ENCODE data around the gene CASTOR2. TPM values are rescaled to one million over a fixed set of nuclear protein-coding genes. Genes with fewer than 3 reads are reported as not detected.
A peak's percentile ranks its signal among the peaks of the same experiment; 100 is the strongest.

Gene CASTOR2
- total RNA-seq, 4 donors from 2014 or later: 5.7 to 10.5 (median 10.2) TPM

DNA sequence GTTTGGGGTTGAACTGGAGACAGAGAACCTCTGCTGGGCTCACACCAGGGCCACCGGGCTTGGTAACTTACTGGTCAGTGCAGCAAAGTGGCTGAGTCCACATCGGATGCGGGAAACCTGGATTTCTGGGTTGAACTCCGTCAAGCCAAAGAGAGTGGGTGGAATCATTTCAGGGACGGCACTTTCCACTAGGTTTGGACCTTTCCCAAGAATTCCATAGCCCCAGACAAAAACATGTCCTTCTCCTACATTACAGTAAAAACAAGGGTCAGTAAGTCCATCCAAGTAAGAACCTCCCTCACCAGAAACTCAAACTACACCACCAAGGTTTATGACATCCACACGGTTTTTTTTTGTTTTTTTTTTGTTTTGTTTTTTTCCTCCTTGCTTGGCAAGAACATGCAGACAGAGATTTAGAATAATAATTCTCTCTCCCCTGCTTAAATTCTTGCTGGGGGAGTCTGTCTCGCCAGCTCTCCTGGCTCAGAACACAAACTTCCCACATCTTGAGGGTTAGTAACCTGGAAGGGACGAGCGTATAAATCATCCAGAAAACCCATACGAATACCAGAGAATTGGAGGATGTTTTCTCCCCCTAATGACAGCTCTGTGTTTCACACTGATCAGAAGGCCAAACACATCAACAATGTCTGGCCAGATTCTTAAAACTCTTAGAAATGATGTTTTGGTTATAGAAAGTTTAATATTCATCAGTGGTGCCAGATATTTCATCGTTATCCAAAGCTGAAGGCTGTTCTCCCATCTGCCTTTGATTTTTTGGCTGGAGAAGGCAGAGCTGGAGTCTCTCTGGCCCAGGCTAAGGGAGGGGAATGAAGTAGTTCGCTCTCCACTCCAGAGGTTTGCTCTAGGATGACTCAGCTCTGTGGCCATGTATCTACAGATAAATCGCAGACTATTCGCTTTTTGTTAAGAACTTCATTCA, 91.6 kb downstream of the CASTOR2 start:
- no peaks in the 10 kb centered on the region for H3K9me3 ChIP-seq
- H3K4me1 ChIP-seq: no peaks in the 10 kb centered on the region
- intact Hi-C loops (cut with DNase I): no loop called here
- TF ChIP-seq POLR2A (IDR thresholded peaks at IDR 0.05): no peak
- TF ChIP-seq, protein P1, sequence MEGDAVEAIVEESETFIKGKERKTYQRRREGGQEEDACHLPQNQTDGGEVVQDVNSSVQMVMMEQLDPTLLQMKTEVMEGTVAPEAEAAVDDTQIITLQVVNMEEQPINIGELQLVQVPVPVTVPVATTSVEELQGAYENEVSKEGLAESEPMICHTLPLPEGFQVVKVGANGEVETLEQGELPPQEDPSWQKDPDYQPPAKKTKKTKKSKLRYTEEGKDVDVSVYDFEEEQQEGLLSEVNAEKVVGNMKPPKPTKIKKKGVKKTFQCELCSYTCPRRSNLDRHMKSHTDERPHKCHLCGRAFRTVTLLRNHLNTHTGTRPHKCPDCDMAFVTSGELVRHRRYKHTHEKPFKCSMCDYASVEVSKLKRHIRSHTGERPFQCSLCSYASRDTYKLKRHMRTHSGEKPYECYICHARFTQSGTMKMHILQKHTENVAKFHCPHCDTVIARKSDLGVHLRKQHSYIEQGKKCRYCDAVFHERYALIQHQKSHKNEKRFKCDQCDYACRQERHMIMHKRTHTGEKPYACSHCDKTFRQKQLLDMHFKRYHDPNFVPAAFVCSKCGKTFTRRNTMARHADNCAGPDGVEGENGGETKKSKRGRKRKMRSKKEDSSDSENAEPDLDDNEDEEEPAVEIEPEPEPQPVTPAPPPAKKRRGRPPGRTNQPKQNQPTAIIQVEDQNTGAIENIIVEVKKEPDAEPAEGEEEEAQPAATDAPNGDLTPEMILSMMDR (IDR thresholded peaks at IDR 0.05): no peak
- DNase-seq: no peak
- H3K36me3 ChIP-seq: peaks cover 51 to 59% of the 10 kb centered on the region in 2 donors
- H3K27me3 ChIP-seq: no peaks in the 10 kb centered on the region
- peak overlapping the region in 2 of 3 donors; percentile 43 to 46 for H3K27ac ChIP-seq
- WGBS, 2 donors: 81 to 87% methylated on average over 14 of the region's 14 CpGs
- no peak overlapping the region for H3K4me3 ChIP-seq (replicated peaks in 1 of 3)

DNA sequence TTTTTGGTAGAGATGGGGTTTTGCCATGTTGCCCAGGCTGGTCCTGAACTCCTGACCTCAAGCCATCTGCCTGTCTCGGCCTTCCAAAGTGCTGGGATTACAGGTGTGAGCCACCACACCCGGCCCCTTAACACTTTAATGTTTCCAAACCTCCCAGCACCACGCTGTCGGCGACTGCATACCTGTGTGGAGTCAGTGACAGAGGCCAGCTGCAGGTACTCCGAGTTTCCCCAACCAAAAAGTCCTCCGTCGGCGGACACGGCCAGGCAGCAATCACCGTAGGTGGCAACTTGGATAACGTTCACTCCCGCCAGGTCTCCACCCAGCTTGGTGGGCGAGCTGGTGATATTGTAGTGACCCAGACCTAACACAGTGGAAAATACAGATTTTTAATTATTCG, 93.9 kb downstream of the CASTOR2 start:
- TF ChIP-seq, protein P1 (IDR thresholded peaks at IDR 0.05): no peak
- TF ChIP-seq POLR2A (IDR thresholded peaks at IDR 0.05): no peak
- Histone ChIP-seq H3K27ac (no peak overlapping the region), H3K9me3 (no peaks in the 10 kb centered on the region), H3K4me1 (no peaks in the 10 kb centered on the region), H3K4me3 (replicated peaks in 1 of 3) (no peak overlapping the region), H3K27me3 (no peaks in the 10 kb centered on the region), H3K36me3 (peaks cover 58 to 66% of the 10 kb centered on the region in 2 donors)
- 96 to 99% methylated on average over 14 to 15 of the region's 15 CpGs for WGBS, 2 donors
- DNase-seq: no peak
- intact Hi-C loops (cut with DNase I): no loop called here

DNA sequence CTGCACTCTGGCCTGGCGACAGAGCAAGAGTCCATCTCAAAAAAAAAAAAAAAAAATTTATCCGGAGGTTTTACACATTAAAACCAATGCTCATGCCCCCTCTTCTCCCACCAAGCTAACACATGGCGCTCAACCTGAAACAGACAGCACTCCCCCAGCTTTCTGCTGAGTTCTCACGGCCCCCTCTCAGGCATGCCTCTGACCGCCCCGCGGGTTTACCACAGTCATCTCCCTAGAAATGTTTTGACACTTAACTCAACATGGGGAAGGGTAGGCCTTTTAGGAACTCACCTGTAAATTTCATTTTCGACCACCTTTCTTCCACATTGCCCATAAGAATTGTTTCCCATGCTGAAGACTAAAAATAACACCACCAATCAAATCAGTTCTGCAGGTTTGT, 99.8 kb downstream of the CASTOR2 start:
- peaks cover 53 to 83% of the 10 kb centered on the region in 2 donors for H3K36me3 ChIP-seq
- TF ChIP-seq, protein P1 (IDR thresholded peaks at IDR 0.05): no peak
- no peak for TF ChIP-seq POLR2A (IDR thresholded peaks at IDR 0.05)

DNA sequence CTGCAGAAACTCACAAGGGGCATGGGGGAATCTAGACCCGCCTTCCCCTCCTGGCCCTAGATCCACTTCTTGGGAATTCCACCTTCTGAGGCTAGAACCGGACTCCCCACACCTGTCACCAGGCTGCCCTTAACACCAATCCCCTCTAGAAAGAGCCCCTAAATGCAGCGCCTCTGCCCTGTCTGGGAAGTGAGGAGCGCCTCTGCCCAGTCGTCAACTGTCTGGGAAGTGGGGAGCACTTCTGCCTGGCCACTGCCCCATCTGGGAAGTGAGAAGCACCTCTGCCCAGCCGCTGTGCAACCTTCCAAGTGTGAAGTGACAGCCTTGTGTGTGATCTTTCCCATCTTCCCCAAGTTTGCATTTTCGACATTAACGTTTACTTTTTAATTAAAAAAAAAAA, 100.3 kb downstream of the CASTOR2 start:
- intact Hi-C loops (cut with DNase I): no loop called here

More for the DNA sequence above, 99.8 kb downstream of the CASTOR2 start:
- no peak overlapping the region for H3K4me3 ChIP-seq (replicated peaks in 1 of 3)
- intact Hi-C loops (cut with DNase I): no loop called here
- H3K4me1 ChIP-seq: no peaks in the 10 kb centered on the region
- no peaks in the 10 kb centered on the region for H3K27me3 ChIP-seq
- no peak for DNase-seq
- H3K9me3 ChIP-seq: no peaks in the 10 kb centered on the region
- WGBS, 2 donors: 93 to 96% methylated on average over 8 of the region's 8 CpGs
- no peak overlapping the region for H3K27ac ChIP-seq

More for the DNA sequence above, 100.3 kb downstream of the CASTOR2 start:
- Histone ChIP-seq H3K4me1 (no peaks in the 10 kb centered on the region), H3K27ac (no peak overlapping the region), H3K36me3 (peaks cover 49 to 88% of the 10 kb centered on the region in 2 donors), H3K9me3 (no peaks in the 10 kb centered on the region), H3K27me3 (no peaks in the 10 kb centered on the region), H3K4me3 (replicated peaks in 1 of 3) (no peak overlapping the region)
- WGBS, 2 donors: 94 to 96% methylated on average over 8 of the region's 8 CpGs
- DNase-seq: no peak
- TF ChIP-seq, protein P1 (IDR thresholded peaks at IDR 0.05): no peak
- no peak for TF ChIP-seq POLR2A (IDR thresholded peaks at IDR 0.05)
